PC-9 (cell line): ENCODE data around the gene MAB21L3. TPM values are rescaled to one million over a fixed set of nuclear protein-coding genes. Genes with fewer than 3 reads are reported as not detected.

ENCODE experiments used
- BruUV-seq: library from RNA; stranded (reverse); fragments of 400-500 nt; replicated peaks from 2 replicates; lab custom pipeline; 2021; lab: Mats Ljungman, UMichigan
- CTCF ChIA-PET: fragments of 300-600 bp; sonication (Branson Sonifier 250); formaldehyde crosslinking; loops from one replicate; lab custom pipeline; 2022; ENCODE audit warnings: antibody characterized with exemption; lab: Charles Lee
- POLR2A ChIA-PET: fragments of 300-600 bp; sonication (Branson Sonifier 250); formaldehyde crosslinking; loops from one replicate; lab custom pipeline; 2022; ENCODE audit warnings: antibody characterized with exemption; ENCODE audit not compliant: unreplicated experiment; lab: Charles Lee
- DNase-seq, 2 experiments: peaks; one replicate each; pipeline versions ENCODE4 v3.0.0 to v3.0.0-alpha.2; 2015 to 2022; ENCODE audit warnings: mixed read lengths in 1 of 2
- H2AFZ ChIP-seq: fragments of 200-600 bp; sonication (generic); 2 replicates; pipeline ENCODE4 v1.8.1; 2017; ENCODE audit warnings: antibody characterized with exemption
- H3F3A ChIP-seq: fragments of 200-600 bp; sonication (generic); 2 replicates; pipeline ENCODE4 v1.8.1; 2017; ENCODE audit warnings: antibody characterized with exemption, mild to moderate bottlenecking, low read depth; ENCODE audit not compliant: insufficient read depth
- H3K27ac ChIP-seq: fragments of 200-600 bp; sonication (generic); 2 replicates; pipeline ENCODE4 v1.6.1; 2016; ENCODE audit warnings: mixed run types
- H3K27me3 ChIP-seq: fragments of 200-600 bp; sonication (generic); 2 replicates; pipeline ENCODE4 v1.6.1; 2016; ENCODE audit warnings: low read depth, mixed run types; ENCODE audit not compliant: insufficient read depth
- H3K36me3 ChIP-seq: fragments of 200-600 bp; sonication (generic); 2 replicates; pipeline ENCODE4 v1.6.1; 2016; ENCODE audit warnings: low read depth, mixed run types
- H3K4me1 ChIP-seq: fragments of 200-600 bp; sonication (generic); replicated peaks from 2 replicates; pipeline ENCODE4 v1.6.1; 2016; ENCODE audit warnings: mixed run types; ENCODE audit not compliant: insufficient read depth
- H3K4me2 ChIP-seq: fragments of 200-600 bp; sonication (generic); 2 replicates; pipeline ENCODE4 v1.6.1; 2017; ENCODE audit warnings: mixed run types
- H3K4me3 ChIP-seq: fragments of 200-600 bp; sonication (generic); 2 replicates; pipeline ENCODE4 v1.6.1; 2016; ENCODE audit warnings: mixed run types
- H3K79me2 ChIP-seq: fragments of 200-600 bp; sonication (generic); 2 replicates; pipeline ENCODE4 v1.6.1; 2017; ENCODE audit warnings: low read depth, mixed run types
- H3K9me2 ChIP-seq: fragments of 200-600 bp; sonication (generic); 2 replicates; pipeline ENCODE4 v1.8.1; 2017; ENCODE audit warnings: mild to moderate bottlenecking; ENCODE audit not compliant: insufficient read depth
- H3K9me3 ChIP-seq: fragments of 200-600 bp; sonication (generic); 2 replicates; pipeline ENCODE4 v1.8.1; 2016; ENCODE audit warnings: low read depth; ENCODE audit not compliant: insufficient read depth
- H4K20me1 ChIP-seq: fragments of 200-600 bp; sonication (generic); 2 replicates; pipeline ENCODE4 v1.8.1; 2017; ENCODE audit not compliant: insufficient read depth
- EZH2 ChIP-seq: fragments of 200-600 bp; sonication (generic); IDR thresholded peaks from 2 replicates; pipeline ENCODE4 v1.8.0; 2017; ENCODE audit warnings: antibody characterized with exemption, low read depth
- intact Hi-C: fragments of 100-400 bp; cut with micrococcal nuclease; formaldehyde crosslinking; loops from one replicate; pipeline ENCODE4 v1.10.0; 2022; ENCODE audit not compliant: unreplicated experiment
- total RNA-seq: library from RNA; stranded (reverse); gene quantifications from 2 replicates; pipeline ENCODE4 v1.2.3, GENCODE V29; 2021
- TF ChIP-seq, protein P1 (sequence below): fragments of 200-600 bp; sonication (generic); conservative IDR thresholded peaks from 2 replicates; pipeline ENCODE4 v1.6.1; 2017; ENCODE audit warnings: mixed run types, antibody characterized with exemption, mild to moderate bottlenecking, moderate library complexity

MAB21L3 gene
- total RNA-seq, 1 experiment from 2014 or later = not detected

DNA sequence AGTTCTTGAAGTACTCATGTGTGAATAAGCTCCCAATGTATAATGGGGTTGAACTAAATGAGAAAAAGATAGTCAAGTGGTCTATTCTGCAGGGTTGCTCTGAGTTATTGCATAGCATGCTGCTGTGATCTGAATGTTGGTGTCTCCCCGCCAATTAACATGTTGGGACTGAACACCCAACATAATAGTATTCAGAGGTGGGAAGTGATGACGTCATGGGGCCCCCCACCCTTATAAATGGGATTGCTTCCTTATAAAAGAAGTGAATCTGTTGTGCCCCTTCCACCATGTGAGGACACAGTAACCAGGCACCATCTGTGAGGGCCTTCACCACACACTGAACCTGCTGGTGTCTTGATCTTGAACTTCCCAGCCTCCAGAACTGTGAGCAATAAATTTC, 50.2 kb downstream of the MAB21L3 start:
- no peaks in the 10 kb centered on the region for H3K4me1 ChIP-seq
- H3K9me2 ChIP-seq = no peaks in the 10 kb centered on the region
- no peak overlapping the region for H3K27ac ChIP-seq
- BruUV-seq = no TSS peak
- no peaks in the 10 kb centered on the region for H4K20me1 ChIP-seq
- H3K4me2 ChIP-seq = no peak overlapping the region
- H2AFZ ChIP-seq = no peak overlapping the region
- H3K4me3 ChIP-seq = no peak overlapping the region
- H3F3A ChIP-seq = no peaks in the 10 kb centered on the region
- TF ChIP-seq, protein P1, sequence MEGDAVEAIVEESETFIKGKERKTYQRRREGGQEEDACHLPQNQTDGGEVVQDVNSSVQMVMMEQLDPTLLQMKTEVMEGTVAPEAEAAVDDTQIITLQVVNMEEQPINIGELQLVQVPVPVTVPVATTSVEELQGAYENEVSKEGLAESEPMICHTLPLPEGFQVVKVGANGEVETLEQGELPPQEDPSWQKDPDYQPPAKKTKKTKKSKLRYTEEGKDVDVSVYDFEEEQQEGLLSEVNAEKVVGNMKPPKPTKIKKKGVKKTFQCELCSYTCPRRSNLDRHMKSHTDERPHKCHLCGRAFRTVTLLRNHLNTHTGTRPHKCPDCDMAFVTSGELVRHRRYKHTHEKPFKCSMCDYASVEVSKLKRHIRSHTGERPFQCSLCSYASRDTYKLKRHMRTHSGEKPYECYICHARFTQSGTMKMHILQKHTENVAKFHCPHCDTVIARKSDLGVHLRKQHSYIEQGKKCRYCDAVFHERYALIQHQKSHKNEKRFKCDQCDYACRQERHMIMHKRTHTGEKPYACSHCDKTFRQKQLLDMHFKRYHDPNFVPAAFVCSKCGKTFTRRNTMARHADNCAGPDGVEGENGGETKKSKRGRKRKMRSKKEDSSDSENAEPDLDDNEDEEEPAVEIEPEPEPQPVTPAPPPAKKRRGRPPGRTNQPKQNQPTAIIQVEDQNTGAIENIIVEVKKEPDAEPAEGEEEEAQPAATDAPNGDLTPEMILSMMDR = no peak
- TF ChIP-seq EZH2 = no peak
- DNase-seq = no peak
- H3K9me3 ChIP-seq = no peaks in the 10 kb centered on the region
- intact Hi-C loops = no loop called here
- H3K27me3 ChIP-seq = no peaks in the 10 kb centered on the region
- CTCF ChIA-PET = no interaction called here
- no peaks in the 10 kb centered on the region for H3K79me2 ChIP-seq
- H3K36me3 ChIP-seq = no peaks in the 10 kb centered on the region
- POLR2A ChIA-PET = no interaction called here

DNA sequence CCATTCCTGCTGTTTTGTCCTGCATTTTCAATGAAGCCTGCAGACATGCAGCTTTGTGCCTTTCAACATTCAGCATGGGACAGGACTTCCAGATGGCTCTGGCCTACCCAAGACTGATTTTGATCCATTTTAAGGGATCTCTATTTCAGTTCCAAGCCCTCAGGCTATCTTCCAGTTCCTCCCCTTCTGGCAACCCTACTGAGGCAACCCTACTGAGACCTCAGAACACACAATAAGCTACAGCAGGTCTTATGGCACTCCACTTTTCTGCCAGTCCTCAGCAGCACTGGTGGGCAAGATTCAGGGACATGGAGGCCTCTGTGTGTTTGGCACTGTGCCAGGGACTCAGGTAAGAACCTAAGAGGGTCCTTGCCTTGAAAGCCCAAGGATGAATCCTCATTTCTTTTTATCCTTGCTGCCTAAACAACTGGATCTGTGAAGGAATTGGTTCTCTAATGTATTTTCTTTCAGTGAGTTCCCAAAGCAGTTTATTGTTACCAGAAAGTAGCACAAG, 50.7 kb downstream of the MAB21L3 start:
- no peaks in the 10 kb centered on the region for H3K9me2 ChIP-seq
- H3K4me2 ChIP-seq = no peak overlapping the region
- no peak for TF ChIP-seq EZH2
- TF ChIP-seq, protein P1 = no peak
- H3K4me1 ChIP-seq = no peaks in the 10 kb centered on the region
- no peak overlapping the region for H3K4me3 ChIP-seq
- POLR2A ChIA-PET = no interaction called here
- H3K27ac ChIP-seq = no peak overlapping the region
- no peak overlapping the region for H2AFZ ChIP-seq
- H4K20me1 ChIP-seq = no peaks in the 10 kb centered on the region
- H3K79me2 ChIP-seq = no peaks in the 10 kb centered on the region
- CTCF ChIA-PET = no interaction called here
- DNase-seq = no peak
- H3K36me3 ChIP-seq = no peaks in the 10 kb centered on the region
- H3K9me3 ChIP-seq = no peaks in the 10 kb centered on the region
- no TSS peak for BruUV-seq
- H3K27me3 ChIP-seq = no peaks in the 10 kb centered on the region
- intact Hi-C loops = no loop called here
- no peaks in the 10 kb centered on the region for H3F3A ChIP-seq

DNA sequence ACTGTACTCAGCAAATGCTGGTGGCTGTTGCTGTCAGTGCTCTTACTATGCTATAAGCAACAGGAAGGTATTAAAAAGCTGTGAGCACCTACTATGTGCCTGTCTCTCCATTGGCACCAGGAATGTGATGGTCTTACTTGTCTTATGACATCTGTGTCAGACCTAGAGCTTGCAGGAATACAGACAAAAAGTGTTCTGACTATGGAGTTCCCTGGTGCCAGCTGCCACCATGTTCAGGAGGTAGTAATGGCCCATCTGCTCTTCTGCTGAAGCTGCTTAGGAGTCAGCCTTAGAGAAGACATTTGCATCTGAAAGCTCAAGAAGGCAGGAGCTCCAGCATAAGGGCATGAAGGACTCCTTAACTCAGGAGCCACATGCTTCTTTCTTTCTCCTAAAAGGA, 52.3 kb downstream of the MAB21L3 start:
- Histone ChIP-seq H3F3A (no peaks in the 10 kb centered on the region), H3K79me2 (no peaks in the 10 kb centered on the region), H4K20me1 (no peaks in the 10 kb centered on the region), H3K36me3 (no peaks in the 10 kb centered on the region), H3K9me2 (no peaks in the 10 kb centered on the region), H3K9me3 (no peaks in the 10 kb centered on the region), H3K4me3 (no peak overlapping the region), H2AFZ (no peak overlapping the region), H3K27me3 (no peaks in the 10 kb centered on the region), H3K4me1 (peaks cover 6% of the 10 kb centered on the region), H3K27ac (no peak overlapping the region), H3K4me2 (no peak overlapping the region)
- no peak for DNase-seq
- ChIA-PET POLR2A (no interaction called here), CTCF (no interaction called here)
- BruUV-seq = no TSS peak
- TF ChIP-seq, protein P1 = no peak
- TF ChIP-seq EZH2 = no peak
- intact Hi-C loops = no loop called here
